ENCODE measurements around the gene TEX26.

Gene TEX26

GRCh38 chr13:30932481-30933353 lies at the start of gene TEX26:
Gene TEX26, plus strand, starts transcription at chr13:30932656. Its CDS starts 60 bp downstream, at chr13:30932716.
- DNase-seq (ENCODE audit: low read depth in 2 of 2, low spot score in 1 of 2) = no peak

DNA sequence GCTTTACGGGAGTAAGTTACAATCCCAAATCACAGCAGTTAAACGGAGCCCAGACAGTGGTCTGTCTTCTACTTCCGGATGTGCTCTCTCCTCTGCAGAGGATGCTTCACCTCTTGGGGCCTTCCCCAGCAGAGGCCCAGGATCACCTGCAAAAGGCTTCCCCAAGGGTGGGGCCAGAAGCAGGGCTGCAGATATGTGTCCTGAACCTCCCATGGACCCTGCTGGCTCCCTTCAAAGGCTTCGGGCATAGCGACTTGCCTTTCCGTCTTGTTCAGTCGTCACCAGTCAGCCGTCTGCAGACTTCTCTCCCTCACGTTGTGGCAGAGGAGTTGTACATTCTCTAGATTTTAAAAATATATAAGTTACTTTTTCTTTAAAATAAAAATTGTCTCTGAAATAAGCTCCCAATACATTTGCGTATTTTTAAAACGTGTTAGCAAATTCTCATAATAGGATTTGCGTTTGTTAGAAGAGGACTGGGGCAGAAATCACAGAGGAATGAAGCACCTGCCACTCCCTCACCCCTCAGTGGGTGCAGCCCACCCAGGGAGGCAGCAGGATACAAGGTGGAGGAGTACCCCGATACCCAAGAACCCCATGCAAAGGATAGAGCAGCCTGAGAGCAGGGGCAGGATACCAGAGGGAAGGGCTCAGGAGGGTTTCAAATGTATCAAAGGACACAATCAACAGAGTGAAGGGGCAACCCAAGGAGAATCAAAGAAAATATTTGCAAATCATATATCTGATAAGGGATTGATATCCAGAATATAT lies 49.3 kb upstream of the TEX26 start:
- DNase-seq (ENCODE audit: low read depth in 2 of 2, low spot score in 1 of 2) = no peak

GRCh38 chr13:30884543-30884942 lies 47.9 kb upstream of the TEX26 start:
- no peak for DNase-seq (ENCODE audit: low read depth in 2 of 2, low spot score in 1 of 2)

GRCh38 chr13:30889196-30889690 lies 43.2 kb upstream of the TEX26 start:
- DNase-seq (ENCODE audit: low read depth in 2 of 2, low spot score in 1 of 2) = no peak

DNA sequence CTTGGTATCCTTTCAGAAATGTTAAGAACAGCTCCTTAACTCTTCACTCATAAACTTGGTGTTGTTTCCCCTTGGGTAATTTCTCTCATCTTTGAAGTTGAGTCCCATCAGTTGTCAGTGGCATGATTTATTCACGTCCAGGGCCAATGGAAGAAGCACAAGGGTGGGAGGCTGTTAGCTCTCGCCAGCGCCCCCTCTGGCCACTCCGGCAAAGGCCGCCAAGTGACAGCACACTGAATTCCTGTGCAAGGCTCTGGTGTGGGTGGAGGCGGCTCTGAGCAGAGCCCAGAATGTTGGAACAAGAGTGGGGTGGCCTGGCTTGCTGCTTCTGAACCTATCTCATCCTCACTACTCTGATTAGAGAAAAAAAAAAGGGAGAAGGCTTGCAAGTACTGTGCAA lies 39.5 kb upstream of the TEX26 start:
- no peak for DNase-seq (ENCODE audit: low read depth in 2 of 2, low spot score in 1 of 2)

- no peak for DNase-seq (ENCODE audit: low read depth in 2 of 2, low spot score in 1 of 2)
Observed at GRCh38 chr13:30895773-30896172, 36.7 kb upstream of the TEX26 start.

- DNase-seq (ENCODE audit: low read depth in 2 of 2, low spot score in 1 of 2) = no peak
Observed at GRCh38 chr13:30898070-30898469, 34.4 kb upstream of the TEX26 start.

- no peak for DNase-seq (ENCODE audit: low read depth in 2 of 2, low spot score in 1 of 2)
Observed at GRCh38 chr13:30898678-30899241, 33.7 kb upstream of the TEX26 start.

DNA sequence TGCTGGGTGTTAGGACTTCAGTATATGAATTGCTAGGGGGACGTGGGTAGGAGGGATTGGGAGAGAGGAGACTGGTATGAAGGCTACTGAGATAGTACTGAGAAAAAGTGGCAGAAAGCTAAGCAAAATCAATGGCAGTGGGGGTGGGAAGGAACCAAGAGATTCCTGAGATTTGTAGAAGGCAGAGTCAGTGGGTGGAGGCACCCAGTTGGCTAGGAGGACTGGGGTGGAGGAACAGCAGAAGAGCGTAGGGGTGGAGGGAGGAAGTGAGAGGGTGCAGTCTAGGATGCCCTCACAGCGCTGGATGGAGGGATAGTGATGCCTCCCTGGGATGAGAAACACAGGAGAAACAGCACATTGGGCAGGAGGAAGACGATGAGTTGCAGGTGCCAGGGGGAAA lies 32.0 kb upstream of the TEX26 start:
- no peak for DNase-seq (ENCODE audit: low read depth in 2 of 2, low spot score in 1 of 2)

DNA sequence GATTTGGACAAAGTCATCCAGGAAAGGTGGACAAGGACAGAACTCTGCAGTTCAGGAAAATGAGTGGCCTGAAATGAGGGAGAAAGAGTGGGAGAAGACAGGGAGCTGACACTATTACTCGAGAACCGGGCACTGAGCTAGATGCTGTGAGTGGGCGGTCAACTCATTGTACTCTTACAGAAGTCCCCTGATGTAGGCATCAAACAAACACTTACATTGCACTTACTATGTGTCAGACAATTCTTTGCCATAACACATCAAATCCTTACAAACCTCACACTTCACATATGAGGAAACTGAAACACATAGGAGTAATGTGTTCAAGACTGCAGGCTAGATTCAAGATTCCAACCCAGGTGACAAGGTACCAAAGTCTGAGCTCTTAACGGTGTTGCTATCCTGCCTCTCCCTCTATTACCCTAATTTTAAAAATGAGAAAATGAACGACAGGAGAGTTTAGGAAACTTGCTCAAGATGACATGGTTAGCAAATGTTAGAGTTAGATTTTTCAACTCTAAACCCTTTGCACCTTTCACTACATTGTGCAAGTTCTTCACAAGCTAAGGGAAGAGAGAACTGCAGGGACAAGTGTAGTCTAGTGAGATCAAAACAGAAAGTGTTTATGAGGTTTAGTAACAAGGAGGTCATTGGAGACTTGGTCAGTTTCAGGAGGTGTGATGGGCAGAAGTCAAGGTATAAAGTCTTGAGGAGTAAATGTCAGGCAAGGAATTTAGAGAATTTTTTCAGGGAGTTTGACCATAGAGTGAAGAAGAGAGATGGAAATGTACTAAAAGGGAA lies 31.3 kb upstream of the TEX26 start:
- no peak for DNase-seq (ENCODE audit: low read depth in 2 of 2, low spot score in 1 of 2)

DNA sequence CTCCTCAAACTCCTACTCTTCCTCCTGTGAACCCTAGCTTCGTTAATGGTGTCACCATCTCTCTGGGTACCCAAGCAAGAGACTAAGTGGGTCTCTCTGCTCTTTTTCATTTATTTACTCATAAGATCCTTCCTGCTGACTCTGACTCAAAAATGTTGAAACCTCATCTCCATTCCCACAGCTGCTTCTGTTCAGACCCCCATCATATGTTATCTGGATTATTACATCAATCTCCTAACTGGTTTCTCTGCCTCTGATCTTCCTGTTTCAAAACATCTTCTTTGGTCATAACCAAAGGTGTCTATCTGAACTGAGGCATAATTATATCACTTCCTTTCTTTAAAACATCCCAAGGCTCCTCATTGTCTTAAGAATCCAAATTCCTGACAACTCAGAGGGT lies 28.4 kb upstream of the TEX26 start:
- DNase-seq (ENCODE audit: low read depth in 2 of 2, low spot score in 1 of 2) = no peak

DNA sequence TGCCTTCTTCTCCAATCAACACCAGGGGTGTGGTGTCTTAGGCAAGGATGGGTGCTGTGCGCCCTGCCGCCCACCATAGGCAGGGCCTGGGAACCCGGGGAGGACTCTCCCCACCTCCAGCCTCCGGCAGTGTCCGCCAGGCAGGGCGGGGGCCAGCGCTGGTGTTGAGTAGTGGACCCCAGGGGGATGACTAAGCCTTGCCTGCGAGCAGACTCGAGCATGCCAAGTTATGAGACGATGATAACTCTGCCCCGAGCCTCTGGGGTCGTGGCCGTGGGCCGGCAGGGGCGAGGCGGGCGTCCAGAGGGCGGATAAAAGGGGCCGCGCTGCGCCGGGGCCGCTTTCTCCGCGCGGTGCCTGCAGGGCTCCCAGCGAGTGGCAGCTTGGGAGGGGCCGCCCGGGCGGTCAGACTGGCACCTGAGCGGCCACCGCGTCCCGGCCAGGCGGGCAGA lies 26.5 kb upstream of the TEX26 start, which contains the start of gene MEDAG:
MEDAG (plus strand) TSS at position 340 of the 452 bp plus-strand sequence. CDS start 245 bp downstream, outside the sequence.
- no peak for DNase-seq (ENCODE audit: low read depth in 2 of 2, low spot score in 1 of 2)

DNA sequence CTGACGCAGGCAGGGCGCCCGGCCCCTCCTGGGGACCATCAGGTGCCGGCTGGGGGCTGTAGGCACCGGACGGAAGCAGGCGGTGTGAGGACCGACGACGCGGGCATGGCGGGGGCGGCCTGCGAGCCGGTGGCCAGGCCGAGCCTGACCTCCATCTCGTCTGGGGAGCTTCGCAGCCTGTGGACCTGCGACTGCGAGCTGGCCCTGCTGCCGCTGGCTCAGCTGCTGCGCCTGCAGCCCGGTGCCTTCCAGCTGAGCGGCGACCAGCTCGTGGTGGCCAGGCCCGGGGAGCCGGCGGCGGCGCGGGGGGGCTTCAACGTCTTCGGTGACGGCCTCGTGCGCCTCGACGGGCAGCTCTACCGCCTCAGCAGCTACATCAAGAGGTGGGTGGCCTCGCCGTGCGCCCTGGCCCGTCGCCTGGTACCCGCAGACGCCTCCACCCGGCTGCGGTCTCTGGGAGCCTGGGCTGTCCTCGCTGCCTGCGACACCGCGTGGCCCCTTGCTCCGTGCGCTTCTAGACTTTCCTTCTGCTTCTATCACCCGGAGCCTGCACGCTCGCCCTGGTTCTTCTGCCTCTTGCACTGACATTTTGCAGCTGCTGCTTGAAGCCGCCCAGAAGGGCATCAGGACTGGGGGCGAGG lies 25.9 kb upstream of the TEX26 start:
- no peak for DNase-seq (ENCODE audit: low read depth in 2 of 2, low spot score in 1 of 2)

GRCh38 chr13:30907121-30907861 lies 25.2 kb upstream of the TEX26 start:
- no peak for DNase-seq (ENCODE audit: low read depth in 2 of 2, low spot score in 1 of 2)

DNA sequence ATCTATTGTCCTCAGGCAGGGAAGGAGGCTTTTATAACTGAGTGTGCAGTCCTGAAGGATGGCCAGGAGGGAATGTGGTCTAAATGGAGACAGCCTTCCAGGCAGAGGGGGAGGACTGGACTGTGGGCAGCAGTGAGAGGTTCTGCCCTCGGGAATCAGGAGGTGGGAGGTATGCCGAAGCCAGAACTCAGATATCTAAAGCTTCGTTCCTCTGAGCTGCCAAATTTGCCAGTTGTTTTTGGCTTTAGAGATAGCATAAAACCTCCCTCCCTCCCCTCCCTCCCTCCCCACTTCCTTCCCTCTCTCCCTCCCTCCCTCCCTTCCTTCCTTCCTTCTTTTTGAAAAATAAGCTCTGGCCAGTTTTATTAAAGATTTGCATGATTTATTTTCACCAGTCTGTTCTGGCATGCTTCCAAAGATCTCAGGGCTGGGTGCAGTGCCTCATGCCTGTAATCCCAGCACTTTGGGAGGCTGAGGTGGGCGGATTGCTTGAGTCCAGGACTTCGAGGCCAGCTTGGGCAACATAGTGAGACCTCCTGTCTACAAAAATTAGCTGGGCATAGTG lies 24.0 kb upstream of the TEX26 start:
- no peak for DNase-seq (ENCODE audit: low read depth in 2 of 2, low spot score in 1 of 2)

DNA sequence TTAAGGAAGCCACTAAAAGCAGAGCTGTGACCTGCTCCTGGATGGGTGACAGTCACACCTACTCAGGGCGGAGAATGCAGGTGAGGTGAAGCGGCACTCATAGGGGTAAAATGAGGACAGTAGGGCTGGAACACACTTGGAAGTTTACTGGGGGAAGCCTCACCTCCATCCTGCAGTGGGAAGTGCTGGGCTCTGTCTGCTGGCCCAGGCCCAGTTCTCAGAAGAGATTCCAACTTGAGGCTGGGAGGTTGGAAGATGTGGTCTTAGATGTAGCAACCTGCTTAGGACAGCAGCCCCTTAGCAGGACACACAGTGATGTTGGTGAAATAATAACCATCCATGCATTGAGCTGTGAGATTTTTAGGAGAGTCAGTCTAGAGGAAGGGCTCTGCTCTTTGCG lies 21.8 kb upstream of the TEX26 start:
- no peak for DNase-seq (ENCODE audit: low read depth in 2 of 2, low spot score in 1 of 2)

GRCh38 chr13:30915691-30916541 lies 16.5 kb upstream of the TEX26 start:
- DNase-seq (ENCODE audit: low read depth in 2 of 2, low spot score in 1 of 2) = no peak

- no peak for DNase-seq (ENCODE audit: low read depth in 2 of 2, low spot score in 1 of 2)
Observed at GRCh38 chr13:30916991-30917390, 15.5 kb upstream of the TEX26 start.

All from stimulated activated CD8-positive, alpha-beta memory T cell treated with anti-CD3 and anti-CD28 coated beads, Interleukin-4, amount 100 ng/mL, for 1 hour (primary cell).